NCI-H345 treated with DMSO at 0.1 percent for 48 hours (cell line): ENCODE results near the gene FZD4.
"Not testable (repeated sequence)": the region's sequence is repeated elsewhere in the genome, so short reads cannot be mapped to it uniquely, and the experiment has no call there.

Source experiments
- DNase-seq: peaks from one replicate; lab custom pipeline; 2025; ENCODE audit not compliant: unreplicated experiment; lab: John Stamatoyannopoulos, UW

The FZD4 gene

DNA sequence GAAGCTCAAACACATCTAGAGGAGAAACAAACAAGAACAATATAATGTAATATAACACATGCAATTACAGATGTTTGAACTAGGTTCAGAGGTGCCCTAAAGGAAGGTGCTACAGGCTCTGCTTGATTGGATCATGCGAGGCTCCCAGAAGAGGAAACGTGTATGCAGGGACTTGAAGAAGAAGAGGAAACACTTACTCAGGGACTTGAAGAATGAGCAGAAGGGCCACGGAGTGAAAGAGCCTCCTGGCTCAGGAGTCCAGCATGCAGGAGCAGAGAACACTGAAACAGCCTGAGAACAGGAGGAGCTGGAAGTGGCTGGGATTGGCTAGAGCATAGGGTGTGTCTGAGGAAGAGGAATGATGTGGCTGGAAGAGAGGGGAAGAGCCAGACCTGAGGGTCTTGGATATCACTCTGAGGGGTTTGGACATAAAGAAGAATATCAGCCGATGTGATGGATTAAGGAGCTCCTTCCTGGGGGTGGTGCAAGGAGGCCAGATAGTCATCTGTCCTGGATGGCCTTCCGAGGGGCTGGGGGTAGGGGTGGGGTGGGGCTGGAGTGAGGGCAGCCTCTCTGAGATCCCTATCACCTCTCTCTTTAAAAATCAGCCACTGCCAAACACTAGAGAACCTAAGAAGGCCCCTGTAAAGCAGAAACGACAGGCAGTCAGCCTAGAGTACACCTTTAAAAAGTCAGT is 16.8 kb downstream of the FZD4 start:
- no peak for DNase-seq

DNA sequence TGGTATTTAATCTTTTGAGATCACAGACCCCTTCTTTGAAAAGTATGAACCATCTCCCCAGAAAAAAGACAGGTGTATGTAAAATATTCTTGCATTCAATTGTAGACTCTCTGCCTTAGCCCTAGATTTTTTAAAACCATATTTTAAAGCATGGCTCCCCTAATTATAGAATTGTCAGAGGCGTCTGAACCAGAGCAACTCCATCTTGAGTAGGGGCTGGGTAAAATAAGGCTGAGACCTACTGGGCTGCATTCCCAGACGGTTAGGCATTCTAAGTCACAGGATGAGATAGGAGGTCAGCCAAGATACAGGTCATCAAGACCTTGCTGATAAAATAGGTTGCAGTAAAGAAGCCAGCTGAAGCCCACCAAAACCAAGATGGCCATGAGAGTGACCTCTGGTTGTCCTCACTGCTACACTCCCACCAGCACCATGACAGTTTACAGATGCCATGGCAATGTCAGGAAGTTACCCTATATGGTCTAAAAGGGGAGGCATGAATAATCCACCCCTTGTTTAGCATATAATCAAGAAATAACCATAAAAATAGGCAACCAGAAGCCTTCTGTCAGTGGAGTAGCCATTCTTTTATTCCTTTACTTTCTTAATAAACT is 17.9 kb downstream of the FZD4 start:
- not testable (repeated sequence) for DNase-seq

DNA sequence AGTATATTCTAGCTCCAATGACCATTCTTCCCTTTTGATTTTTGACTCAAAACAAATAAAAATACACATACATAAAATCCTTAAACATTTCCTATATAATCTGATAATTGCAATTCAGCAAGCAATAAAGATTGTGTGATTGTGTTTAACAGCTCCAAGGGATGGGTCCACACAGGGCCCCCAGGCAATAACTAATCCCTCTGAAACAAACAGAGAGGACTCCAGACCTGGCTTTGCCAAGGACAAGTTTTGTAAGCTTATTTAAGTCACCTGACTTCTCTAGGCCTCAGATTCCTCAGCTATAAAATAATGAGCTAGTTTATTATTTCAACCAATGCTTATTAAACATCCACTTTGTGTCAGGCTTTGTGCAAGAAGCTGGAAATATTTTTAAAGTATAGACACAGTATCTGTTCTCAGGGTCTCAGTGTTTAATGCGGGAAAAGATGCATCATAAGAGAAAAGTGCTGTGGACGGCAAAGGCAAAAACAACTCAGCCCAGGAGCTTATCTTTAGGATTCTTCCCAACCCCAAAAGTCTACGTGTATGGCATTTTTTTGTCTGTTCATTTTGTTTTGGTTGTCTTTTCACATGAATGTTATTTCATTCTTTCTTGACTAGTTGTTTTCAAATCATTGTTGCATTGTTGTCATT is 20.1 kb downstream of the FZD4 start:
- DNase-seq = no peak

DNA sequence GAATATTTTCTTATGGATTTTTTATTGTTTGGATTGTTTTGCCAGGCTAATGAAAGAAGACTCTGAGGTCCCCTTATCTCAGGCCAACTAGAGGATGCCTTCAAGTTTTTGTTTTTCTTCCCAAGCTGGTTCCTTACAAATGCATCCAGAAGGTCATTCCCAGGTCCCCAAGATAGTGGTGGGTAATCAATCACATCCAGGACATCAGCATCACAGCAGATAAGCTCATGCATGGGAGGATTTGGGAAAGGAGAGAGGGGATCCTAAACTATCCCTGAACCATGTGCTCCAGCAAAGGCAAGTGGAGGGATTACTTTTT is 20.7 kb downstream of the FZD4 start:
- no peak for DNase-seq

DNA sequence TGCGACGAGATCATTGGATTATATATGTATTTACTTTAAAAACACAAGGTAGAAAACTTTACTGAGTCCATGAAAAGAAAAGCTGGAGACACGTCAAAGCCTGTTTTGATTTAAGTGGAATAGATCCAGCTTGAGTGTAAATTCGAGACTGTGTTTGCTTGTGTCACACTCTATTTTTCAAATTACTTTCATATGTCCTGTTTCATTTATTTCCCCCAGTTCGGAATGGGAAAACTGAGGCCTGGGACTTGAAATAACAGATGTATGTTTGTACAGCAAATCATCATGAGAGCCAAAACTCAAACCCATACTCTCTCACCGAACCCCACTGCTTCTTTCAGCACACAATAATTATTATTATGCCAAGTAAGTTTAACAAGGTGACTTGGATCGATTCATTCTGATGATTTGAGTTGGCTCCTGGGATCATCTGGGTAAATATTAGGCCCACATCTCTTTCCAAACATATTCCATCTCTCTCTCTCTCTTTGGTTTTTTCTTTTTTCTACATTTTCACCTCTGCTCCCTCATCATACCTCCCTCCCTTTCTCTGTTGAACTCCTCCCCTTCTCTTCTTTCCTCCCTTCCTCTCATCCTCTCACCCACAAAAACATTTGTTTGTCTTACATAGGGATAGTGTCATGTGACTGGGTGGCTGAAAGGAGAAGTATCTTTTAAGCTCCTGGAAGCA is 21.2 kb downstream of the FZD4 start:
- no peak for DNase-seq

DNA sequence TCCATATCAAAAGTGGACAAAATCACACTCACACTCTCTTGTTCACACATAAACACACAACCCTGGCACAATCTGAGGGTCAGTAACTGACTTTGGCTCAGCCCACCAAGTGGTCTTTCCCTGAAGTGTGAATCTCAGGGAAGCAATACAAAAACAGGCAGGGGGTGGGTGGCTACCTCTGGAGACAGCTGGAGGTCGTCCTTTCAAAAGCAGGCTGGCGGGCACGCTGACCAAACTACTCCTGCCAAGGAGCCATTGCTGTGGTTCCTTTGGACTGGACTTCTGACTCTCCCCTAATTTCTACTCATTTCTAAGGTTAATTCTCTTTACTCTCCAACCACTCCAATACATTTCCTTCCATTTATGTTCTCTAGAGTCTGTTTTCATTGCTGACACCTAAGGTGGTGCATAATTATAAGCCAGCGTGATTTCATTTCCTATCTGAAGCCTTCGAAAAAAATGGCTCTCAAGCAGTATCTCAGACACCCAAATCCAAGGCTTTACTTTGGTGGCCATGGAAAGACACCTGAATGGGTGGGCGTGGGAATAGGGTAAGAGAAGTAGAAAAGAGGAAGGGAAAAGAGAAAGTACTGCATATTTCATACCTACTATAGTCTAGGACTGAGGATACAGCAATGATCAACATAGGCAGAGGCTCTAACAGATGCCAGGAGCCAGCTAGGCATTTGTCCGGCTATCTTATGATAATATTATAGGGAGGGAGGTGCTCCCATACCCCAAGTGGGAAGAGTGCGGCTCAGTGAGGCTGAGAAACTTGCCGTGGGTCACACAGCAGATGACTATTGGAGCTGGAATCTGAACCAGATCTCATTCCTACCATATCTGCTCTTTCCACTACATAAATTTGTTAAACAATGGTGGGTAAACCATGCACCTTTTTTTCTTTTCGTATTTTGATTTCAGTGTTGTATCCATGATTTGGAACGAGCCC is 22.0 kb downstream of the FZD4 start:
- no peak for DNase-seq

DNA sequence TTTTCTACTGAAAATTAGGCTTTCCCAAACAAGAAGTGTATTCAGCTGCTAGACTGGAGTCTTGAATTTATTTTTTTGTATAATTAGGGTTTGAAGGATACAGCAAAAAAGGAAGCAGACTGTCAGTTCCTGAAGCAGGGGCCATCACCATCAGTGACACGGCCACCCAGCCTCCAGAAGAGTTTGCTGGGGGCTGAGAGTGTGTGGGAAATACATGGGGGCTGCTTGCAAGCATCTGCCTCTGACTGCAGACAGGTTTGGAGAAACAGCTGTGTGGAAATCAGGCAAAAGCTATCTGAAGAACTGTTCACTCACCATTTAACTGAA is 23.0 kb downstream of the FZD4 start:
- DNase-seq = no peak

DNA sequence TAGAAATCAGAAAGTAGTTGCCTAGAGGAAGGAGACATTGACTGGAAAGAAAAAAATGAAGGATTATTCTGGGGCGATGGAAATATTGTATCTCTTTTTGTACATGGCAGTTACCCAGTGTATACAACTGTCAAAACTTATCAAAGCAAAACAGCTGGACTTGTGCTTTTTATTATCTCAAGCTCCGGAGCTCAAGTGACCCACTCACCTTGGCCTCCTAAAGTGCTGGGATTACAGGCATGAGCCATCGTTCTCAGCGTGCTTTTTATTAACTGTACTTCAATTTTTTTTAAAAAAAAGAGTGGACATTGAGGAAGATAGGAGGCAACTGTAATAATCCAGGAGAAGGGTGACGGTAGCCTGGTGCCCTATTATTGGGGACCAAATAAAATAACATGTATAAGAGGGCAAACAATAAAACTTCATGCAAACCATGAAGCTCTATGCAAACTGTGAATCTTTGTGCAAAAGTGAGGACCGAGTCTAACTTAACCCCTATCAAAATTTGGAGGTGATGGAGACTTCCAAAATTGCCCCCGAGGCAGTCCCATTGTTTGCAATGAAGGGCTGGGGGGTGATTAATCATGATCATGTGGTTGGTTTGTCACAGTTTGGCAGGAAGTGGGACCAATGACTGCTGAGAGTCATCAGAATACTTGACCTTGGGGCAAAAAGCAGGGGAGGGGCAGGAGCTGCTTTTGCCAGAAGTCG is 23.5 kb downstream of the FZD4 start:
- no peak for DNase-seq

DNA sequence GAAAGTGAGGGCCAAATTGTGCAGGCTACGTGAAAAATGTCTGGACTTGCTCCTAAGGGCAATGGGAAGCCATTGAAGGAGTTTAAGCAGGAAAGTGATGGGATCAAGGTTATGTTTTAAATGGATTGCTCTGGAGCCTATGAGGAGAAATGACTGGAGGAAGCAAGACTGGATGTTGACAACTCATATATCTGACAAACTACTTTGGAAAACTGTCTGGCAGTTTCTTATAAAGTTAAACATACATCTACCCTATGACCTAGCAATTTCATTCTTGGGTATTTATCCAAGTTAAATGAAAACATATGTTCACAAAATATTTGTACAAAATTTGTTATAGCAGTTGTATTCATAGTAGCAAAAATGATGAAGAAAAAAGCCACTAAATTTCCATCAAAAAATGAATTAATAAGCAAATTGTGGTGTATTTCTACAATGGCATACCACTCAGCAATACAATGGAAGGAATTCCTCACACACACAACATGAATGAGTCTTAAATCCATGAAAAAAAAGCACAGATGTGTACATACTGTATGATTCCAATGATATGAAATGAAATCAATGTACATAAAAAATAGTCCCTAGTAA is 24.1 kb downstream of the FZD4 start:
- no peak for DNase-seq

DNA sequence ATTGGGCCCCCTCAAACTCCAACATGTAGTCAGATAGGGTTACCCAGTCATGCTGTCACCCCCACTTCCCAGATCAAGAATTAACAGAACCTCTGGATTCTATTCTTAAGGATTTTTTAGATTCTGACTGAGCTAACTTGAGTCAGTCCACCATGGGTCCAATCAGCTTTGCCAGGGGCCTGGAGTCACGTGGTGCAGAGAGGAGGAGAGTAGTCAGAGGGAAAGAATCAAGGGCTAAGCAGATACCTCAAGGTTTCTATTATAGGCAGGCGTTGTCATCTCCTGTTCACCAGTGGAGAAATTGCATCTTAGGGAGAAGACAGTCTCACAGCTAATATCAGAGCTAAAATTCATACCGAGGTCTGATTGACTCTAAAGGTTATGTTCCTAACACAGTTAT is 28.2 kb downstream of the FZD4 start:
- DNase-seq = no peak

DNA sequence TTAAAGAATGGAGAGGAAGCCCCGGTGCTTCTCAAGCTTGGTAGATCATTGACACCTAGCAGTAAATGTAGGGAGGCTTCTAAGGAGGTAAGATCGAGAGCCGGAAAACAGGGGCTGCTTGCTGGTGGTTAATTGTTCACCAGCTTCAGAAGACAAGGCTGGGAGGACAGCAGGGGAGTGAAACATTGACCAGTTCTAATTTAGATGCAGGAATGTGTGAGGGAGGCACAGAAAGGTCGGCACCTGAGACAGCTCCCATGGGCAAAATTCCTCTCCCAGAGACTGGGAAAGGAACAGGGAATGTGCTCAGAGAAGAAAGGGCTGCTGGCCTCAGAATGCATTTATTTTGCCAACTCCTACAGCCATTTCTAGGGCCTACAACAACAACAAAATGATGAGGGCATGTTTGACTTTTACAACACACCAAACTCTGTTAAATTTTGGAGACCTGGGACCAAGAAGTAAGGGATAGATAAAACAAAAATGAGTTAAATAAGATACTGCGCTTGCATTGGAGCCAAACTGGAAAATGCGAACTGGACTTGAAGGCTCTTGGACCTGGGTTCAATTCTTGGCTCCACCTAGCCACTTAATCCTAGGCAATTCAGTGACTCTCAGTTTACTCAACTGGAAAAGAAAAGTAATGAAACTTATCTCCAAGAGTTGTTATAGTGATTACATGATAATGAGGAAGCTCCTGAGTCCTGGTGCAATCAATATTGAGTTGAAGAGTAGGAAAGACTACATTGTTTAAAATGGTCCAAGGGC is 31.0 kb downstream of the FZD4 start:
- DNase-seq = no peak

DNA sequence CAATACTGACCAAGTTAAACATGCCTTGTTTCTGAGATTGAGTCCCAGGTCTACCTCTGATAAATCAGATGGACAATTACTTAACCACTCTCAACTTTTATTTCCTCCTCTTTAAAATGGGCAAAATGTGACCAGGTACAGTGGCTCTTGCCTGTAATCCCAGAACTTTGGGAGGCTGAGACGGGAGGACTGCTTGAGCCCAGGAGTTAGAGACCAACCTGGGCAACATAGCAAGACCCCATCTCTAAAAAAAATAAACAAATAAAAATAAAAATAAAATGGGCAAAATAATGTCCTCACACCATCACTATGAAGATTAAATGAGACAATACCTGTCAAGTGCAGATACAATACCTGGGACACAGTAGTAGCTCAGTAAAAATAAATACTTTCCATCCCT is 33.0 kb downstream of the FZD4 start:
- DNase-seq = no peak

DNA sequence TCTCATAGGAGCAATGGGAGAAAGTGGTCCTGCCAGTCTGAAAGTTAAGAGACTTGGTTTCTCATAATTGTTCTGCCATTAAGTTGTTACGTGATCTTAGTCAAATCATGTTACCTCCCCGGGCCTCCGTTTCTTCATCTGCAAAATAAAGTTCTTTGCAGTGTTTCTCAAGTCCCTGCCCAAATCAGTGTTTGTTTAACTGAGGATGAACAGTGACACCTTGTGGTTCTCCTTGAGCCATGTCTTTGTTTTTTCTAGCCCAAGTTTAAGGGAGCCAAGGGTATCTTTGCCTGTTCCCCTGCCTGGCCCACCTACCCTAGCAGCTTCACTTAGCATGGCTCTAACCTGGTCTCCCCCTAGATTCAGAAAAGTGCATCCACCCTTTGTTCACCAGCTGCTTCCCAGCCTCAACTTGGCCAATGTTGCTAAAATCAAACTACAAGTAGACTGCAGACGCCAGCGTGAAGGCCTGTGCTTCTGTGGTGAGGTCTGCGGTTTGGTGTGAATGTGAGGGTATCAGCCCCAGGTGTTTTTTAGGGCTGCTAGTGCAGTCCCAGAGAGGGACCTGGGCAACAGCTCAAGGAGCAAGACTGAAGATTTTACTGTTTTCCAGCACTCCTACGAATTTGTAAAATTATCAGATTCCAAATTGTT is 35.5 kb downstream of the FZD4 start:
- DNase-seq = no peak

DNA sequence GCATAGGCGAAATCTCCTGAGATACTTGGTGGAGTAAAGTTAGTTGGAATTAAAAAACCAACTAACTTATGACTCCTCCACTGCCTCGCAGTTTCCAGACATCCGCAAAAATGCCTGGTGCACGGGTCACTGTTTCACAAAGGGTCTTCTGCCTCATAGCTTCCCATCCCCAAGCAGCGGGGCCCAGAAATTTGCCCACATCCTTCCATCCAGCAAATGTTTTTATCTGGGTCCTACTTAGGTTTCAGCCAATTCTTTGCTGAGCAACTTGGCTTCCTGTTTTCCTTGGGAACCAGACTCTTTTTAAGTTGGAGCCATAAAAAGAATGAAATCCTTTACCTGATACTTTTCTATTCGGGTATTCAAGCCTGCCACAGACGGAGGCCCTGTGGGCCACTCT is 36.2 kb downstream of the FZD4 start:
- no peak for DNase-seq

DNA sequence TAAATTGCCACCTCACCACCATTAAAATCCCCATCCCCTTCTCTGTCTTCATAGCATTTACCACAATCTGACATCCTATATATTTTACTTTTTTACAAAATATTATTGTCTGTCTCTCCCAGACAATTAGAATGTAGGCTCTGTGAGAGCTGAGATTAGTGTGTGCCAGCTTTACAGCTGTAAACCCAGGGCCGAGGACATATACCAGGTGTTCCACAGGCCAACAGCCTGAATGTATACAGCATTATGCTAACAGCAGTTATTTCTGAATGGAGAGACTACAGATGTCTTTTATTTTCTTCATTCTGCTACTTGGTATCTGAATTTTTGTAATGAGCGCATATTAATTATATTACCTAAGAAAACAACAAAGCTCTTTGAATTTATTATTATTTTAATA is 36.7 kb downstream of the FZD4 start:
- no peak for DNase-seq

DNA sequence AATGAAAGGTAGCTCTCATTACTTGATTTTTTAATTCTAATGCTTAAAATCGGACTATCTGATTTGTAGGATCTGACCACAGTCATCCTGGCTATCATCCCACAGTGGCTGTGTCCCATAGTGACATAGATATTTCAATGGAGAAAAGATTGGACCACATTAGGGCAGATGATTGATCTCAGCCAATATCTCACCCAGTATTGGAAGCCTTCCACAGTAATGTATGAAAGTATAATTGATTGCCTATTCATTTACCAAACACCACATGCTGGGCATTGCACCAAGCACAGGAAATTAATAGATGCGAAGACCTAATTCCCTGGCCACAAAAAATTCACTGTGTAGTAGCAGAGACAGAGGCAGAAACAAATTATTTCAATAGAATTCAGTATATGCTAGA is 37.6 kb downstream of the FZD4 start:
- DNase-seq = no peak

DNA sequence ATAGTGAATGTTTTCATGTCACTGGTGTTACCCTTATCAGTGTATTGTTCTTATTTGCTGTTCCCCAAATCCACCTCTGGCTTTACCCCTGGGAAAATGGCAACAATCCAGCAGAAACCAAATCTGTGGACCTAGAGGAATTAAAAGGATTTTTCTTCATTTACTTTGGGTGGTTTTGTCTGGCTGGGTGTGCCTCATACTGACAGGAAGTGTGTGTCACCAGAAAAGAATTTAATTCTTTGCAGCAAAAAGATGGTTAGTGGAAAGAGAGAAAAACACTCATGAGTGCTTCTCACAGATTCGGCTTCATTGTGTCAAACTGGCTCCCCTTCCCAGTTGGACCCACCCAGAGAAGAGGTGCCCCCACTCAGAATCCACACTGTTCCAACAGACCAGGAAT is 38.9 kb downstream of the FZD4 start:
- DNase-seq = no peak

DNA sequence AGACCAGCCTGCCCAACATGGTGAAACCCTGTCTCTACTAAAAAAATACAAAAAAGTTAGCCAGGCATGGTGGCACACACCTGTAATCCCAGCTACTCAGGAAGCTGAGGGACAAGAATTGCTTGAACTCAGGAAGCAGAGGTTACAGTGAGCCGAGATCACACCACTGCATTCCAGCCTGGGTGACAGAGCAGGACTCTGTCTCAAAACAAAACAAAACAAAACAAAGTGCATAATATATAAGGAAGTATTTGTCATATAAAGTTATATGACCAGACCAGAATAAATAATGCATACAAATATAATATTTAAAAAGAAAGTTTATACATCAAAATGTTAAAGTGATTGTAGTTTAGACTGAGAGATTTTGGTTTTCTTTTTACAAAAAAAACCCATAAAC is 39.3 kb downstream of the FZD4 start:
- DNase-seq = not testable (repeated sequence)
